Measurements from ENCODE around the gene TP63.

DNA sequence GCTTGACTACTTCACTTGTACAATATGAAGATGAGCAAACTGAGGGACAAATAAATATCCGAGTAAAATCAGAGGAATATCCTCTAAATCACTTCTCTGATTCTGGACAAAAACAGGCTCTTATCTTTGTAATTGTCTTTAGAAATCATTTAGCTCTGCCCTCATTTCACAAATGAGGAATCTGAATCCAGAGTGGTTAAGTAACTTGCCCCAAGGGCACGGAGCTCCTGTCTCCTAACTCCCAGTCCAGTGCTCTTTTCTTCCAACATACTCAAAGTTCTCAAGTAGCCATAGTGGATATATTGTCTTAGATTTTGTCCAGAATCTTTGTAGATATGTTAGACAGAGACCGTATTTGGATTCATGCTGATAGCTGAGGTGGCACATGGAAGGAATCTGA, 156.0 kb downstream of the TP63 start:
- TF ChIP-seq, protein P1, sequence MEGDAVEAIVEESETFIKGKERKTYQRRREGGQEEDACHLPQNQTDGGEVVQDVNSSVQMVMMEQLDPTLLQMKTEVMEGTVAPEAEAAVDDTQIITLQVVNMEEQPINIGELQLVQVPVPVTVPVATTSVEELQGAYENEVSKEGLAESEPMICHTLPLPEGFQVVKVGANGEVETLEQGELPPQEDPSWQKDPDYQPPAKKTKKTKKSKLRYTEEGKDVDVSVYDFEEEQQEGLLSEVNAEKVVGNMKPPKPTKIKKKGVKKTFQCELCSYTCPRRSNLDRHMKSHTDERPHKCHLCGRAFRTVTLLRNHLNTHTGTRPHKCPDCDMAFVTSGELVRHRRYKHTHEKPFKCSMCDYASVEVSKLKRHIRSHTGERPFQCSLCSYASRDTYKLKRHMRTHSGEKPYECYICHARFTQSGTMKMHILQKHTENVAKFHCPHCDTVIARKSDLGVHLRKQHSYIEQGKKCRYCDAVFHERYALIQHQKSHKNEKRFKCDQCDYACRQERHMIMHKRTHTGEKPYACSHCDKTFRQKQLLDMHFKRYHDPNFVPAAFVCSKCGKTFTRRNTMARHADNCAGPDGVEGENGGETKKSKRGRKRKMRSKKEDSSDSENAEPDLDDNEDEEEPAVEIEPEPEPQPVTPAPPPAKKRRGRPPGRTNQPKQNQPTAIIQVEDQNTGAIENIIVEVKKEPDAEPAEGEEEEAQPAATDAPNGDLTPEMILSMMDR (IDR thresholded peaks at IDR 0.05) = no peak
- TF ChIP-seq POLR2A (IDR thresholded peaks at IDR 0.05) = no peak
